Measurements from ENCODE around the gene CGB5.

- TF ChIP-seq, protein P1, sequence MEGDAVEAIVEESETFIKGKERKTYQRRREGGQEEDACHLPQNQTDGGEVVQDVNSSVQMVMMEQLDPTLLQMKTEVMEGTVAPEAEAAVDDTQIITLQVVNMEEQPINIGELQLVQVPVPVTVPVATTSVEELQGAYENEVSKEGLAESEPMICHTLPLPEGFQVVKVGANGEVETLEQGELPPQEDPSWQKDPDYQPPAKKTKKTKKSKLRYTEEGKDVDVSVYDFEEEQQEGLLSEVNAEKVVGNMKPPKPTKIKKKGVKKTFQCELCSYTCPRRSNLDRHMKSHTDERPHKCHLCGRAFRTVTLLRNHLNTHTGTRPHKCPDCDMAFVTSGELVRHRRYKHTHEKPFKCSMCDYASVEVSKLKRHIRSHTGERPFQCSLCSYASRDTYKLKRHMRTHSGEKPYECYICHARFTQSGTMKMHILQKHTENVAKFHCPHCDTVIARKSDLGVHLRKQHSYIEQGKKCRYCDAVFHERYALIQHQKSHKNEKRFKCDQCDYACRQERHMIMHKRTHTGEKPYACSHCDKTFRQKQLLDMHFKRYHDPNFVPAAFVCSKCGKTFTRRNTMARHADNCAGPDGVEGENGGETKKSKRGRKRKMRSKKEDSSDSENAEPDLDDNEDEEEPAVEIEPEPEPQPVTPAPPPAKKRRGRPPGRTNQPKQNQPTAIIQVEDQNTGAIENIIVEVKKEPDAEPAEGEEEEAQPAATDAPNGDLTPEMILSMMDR (conservative IDR thresholded peaks at IDR 0.05 in 1 of 2, IDR thresholded peaks at IDR 0.05 in 1 of 2; ENCODE audit: extremely low read depth in 1 of 2, insufficient read depth in 1 of 2, low read depth in 1 of 2, low read length in 2 of 2), result no peak
- TF ChIP-seq EZH2 (IDR thresholded peaks at IDR 0.05; ENCODE audit: borderline replicate concordance, low read length), result no peak
Measured at GRCh38 chr19:49042177-49042576, 1.5 kb upstream of the CGB5 start.

Data from mammary epithelial cell (primary cell).